PC-9 (cell line): ENCODE data around the gene LCLAT1.

Experiments used
- CTCF ChIP-seq: fragments of 200-600 bp; sonication (generic); conservative IDR thresholded peaks from 2 replicates; pipeline ENCODE4 v1.6.1; 2017; ENCODE audit warnings: mixed run types, antibody characterized with exemption, mild to moderate bottlenecking, moderate library complexity
- EZH2 ChIP-seq: fragments of 200-600 bp; sonication (generic); IDR thresholded peaks from 2 replicates; pipeline ENCODE4 v1.8.0; 2017; ENCODE audit warnings: antibody characterized with exemption, low read depth

GRCh38 chr2:30611583-30611982 is 164.5 kb downstream of the LCLAT1 start:
- no peak for TF ChIP-seq CTCF
- no peak for TF ChIP-seq EZH2
